ENCODE measurements around the gene VIPR2. TPM values are rescaled to one million over a fixed set of nuclear protein-coding genes. Genes with fewer than 3 reads are reported as not detected.

The VIPR2 gene
- total and polyA plus RNA-seq, 4 donors = 0.02 to 0.91 (median 0.73) TPM

DNA sequence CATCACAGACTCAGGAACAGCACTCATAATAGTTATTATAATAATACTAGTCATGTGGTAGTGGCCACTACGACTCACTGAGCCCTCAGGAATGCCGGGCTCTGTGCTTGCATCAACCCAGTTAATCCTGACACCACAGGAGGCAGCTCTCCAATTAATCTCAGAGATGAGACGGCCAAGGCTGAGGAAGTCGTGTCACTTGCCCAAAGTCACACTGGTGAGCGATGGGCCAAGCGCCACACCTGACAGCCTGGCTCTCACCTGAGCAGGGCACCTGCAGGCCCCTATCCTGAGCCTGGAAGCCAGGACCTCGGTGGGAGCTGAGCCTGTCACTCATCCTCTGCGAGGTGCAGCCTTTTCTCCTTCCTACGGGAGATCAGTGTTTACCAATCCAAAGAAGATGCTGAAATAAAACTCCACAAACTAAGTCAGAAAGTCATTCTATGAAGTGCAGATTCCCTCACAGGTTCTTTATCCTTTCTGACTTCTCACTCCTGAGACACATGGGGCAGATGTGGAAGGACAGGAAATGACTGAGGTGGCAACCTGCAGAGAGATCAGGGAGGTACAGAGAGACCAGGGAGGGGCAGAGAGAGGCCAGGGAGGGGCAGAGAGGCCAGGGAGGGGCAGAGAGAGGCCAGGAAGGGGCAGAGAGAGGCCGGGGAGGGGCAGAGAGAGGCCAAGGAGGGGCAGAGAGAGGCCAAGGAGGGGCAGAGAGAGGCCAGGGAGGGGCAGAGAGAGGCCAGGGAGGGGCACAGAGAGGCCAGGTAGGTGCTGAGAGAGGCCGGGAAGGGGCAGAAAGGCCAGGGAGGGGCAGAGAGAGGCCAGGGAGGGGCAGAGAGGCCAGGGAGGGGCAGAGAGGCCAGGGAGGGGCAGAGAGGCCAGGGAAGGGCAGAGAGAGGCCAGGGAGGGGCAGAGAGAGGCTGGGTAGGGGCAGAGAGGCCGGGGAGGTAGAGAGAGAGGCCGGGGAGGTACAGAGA, 38.5 kb downstream of the VIPR2 start:
- WGBS, 2 donors = 65 to 74% methylated on average over 13 of the region's 13 CpGs
- DNase-seq (no peak), ATAC-seq (ENCODE audit: insufficient read depth, low FRiP score) (no peak)
- peaks cover 0 to 23% (median 4%) of the 10 kb centered on the region in 5 donors for H3K4me1 ChIP-seq (ENCODE audit: control insufficient read depth in 5 of 5, insufficient read depth in 5 of 5, low read length in 5 of 5)
- TF ChIP-seq, protein P1, sequence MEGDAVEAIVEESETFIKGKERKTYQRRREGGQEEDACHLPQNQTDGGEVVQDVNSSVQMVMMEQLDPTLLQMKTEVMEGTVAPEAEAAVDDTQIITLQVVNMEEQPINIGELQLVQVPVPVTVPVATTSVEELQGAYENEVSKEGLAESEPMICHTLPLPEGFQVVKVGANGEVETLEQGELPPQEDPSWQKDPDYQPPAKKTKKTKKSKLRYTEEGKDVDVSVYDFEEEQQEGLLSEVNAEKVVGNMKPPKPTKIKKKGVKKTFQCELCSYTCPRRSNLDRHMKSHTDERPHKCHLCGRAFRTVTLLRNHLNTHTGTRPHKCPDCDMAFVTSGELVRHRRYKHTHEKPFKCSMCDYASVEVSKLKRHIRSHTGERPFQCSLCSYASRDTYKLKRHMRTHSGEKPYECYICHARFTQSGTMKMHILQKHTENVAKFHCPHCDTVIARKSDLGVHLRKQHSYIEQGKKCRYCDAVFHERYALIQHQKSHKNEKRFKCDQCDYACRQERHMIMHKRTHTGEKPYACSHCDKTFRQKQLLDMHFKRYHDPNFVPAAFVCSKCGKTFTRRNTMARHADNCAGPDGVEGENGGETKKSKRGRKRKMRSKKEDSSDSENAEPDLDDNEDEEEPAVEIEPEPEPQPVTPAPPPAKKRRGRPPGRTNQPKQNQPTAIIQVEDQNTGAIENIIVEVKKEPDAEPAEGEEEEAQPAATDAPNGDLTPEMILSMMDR (IDR thresholded peaks at IDR 0.05; ENCODE audit: control extremely low read depth, extremely low read depth) = no peak
- no peak overlapping the region for H3K9ac ChIP-seq (ENCODE audit: insufficient read depth in 1 of 2, low read length in 2 of 2)
- peaks cover 0 to 1% (median 0%) of the 10 kb centered on the region in 3 donors for H3K27me3 ChIP-seq (ENCODE audit: control insufficient read depth in 3 of 3, insufficient read depth in 3 of 3, low read length in 2 of 3)
- H3K9me3 ChIP-seq (ENCODE audit: control insufficient read depth in 4 of 4, insufficient read depth in 3 of 4, low read length in 3 of 4) = peaks cover 0 to 3% (median 0%) of the 10 kb centered on the region in 4 donors
- H3K4me3 ChIP-seq = no peak overlapping the region
- H3K27ac ChIP-seq (ENCODE audit: low read depth in 1 of 2, low read length in 1 of 2) = no peak overlapping the region
- no peaks in the 10 kb centered on the region for H3K36me3 ChIP-seq (ENCODE audit: control insufficient read depth in 4 of 4, insufficient read depth in 4 of 4, low read length in 4 of 4)

GRCh38 chr7:159105066-159105780, 39.4 kb downstream of the VIPR2 start:
- no peak for DNase-seq
- Histone ChIP-seq H3K27ac (ENCODE audit: low read depth in 1 of 2, low read length in 1 of 2) (no peak overlapping the region), H3K9me3 (ENCODE audit: control insufficient read depth in 4 of 4, insufficient read depth in 3 of 4, low read length in 3 of 4) (peaks cover 0 to 3% (median 0%) of the 10 kb centered on the region in 4 donors), H3K4me1 (ENCODE audit: control insufficient read depth in 5 of 5, insufficient read depth in 5 of 5, low read length in 5 of 5) (peaks cover 0 to 23% (median 4%) of the 10 kb centered on the region in 5 donors), H3K9ac (ENCODE audit: insufficient read depth in 1 of 2, low read length in 2 of 2) (no peak overlapping the region), H3K36me3 (ENCODE audit: control insufficient read depth in 4 of 4, insufficient read depth in 4 of 4, low read length in 4 of 4) (no peaks in the 10 kb centered on the region), H3K4me3 (no peak overlapping the region), H3K27me3 (ENCODE audit: control insufficient read depth in 3 of 3, insufficient read depth in 3 of 3, low read length in 2 of 3) (no peaks in the 10 kb centered on the region)
- TF ChIP-seq, protein P1 (IDR thresholded peaks at IDR 0.05; ENCODE audit: control extremely low read depth, extremely low read depth) = no peak
- no peak for ATAC-seq (ENCODE audit: insufficient read depth, low FRiP score)
- WGBS, 2 donors = 87 to 93% methylated on average over 14 of the region's 14 CpGs

DNA sequence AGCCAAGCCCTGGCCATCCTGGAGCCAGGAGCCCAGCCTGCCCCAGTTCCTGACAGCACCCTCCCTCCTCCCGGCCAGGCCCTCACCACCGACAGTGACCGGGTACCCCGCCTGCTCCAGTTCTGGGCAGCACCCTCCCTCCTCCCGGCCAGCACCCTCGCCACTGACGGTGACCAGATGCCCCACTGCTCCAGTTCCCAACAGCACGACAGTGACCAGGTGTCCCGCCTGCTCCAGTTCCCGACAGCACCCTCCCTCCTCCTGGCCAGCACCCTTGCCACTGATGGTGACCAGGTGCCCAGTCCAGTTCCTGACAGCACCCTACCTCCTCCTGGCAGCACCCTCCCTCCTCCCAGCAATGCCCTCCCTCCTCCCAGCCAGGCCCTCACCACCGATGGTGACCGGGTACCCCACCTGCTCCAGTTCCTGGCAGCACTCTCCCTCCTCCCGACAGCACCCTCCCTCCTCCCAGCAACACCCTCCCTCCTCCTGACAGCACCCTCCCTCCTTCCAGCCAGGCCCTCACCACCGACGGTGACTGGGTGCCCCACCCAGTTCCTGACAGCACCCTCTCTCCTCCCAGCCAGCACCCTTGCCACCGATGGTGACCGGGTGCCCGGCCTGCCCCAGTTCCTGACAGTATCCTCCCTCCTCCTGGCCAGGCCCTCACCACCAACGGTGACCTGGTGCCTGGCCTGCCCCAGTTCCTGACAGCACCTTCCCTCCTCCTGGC, 40.3 kb downstream of the VIPR2 start:
- H3K4me3 ChIP-seq = no peak overlapping the region
- TF ChIP-seq, protein P1 (IDR thresholded peaks at IDR 0.05; ENCODE audit: control extremely low read depth, extremely low read depth) = no peak
- H3K36me3 ChIP-seq (ENCODE audit: control insufficient read depth in 4 of 4, insufficient read depth in 4 of 4, low read length in 4 of 4) = no peaks in the 10 kb centered on the region
- H3K9ac ChIP-seq (ENCODE audit: insufficient read depth in 1 of 2, low read length in 2 of 2) = no peak overlapping the region
- H3K27me3 ChIP-seq (ENCODE audit: control insufficient read depth in 3 of 3, insufficient read depth in 3 of 3, low read length in 2 of 3) = no peaks in the 10 kb centered on the region
- peaks cover 0 to 22% (median 4%) of the 10 kb centered on the region in 5 donors for H3K4me1 ChIP-seq (ENCODE audit: control insufficient read depth in 5 of 5, insufficient read depth in 5 of 5, low read length in 5 of 5)
- peak overlapping the region in 1 of 2 donors; percentile 49 for H3K27ac ChIP-seq (ENCODE audit: low read depth in 1 of 2, low read length in 1 of 2)
- DNase-seq (no peak), ATAC-seq (ENCODE audit: insufficient read depth, low FRiP score) (no peak)
- 76 to 83% methylated on average over 19 of the region's 19 CpGs for WGBS, 2 donors
- H3K9me3 ChIP-seq (ENCODE audit: control insufficient read depth in 4 of 4, insufficient read depth in 3 of 4, low read length in 3 of 4) = peaks cover 0 to 3% (median 0%) of the 10 kb centered on the region in 4 donors

Measured in lung (tissue), 12 donors.